Measurements from ENCODE around the gene CYP4V2. TPM values are rescaled to one million over a fixed set of nuclear protein-coding genes. Genes with fewer than 3 reads are reported as not detected.

The CYP4V2 gene
- total and polyA plus RNA-seq, 12 donors = 8.1 to 37.9 (median 25.9) TPM

- intact Hi-C loops (cut with DNase I) = no loop called here
- H3K36me3 ChIP-seq = peaks cover 0 to 16% (median 0%) of the 10 kb centered on the region in 9 donors
- DNase-seq (no peak), ATAC-seq (no peak)
- H3K4me3 ChIP-seq = no peak overlapping the region
- H3K9me3 ChIP-seq = no peaks in the 10 kb centered on the region
- TF ChIP-seq, protein P1, sequence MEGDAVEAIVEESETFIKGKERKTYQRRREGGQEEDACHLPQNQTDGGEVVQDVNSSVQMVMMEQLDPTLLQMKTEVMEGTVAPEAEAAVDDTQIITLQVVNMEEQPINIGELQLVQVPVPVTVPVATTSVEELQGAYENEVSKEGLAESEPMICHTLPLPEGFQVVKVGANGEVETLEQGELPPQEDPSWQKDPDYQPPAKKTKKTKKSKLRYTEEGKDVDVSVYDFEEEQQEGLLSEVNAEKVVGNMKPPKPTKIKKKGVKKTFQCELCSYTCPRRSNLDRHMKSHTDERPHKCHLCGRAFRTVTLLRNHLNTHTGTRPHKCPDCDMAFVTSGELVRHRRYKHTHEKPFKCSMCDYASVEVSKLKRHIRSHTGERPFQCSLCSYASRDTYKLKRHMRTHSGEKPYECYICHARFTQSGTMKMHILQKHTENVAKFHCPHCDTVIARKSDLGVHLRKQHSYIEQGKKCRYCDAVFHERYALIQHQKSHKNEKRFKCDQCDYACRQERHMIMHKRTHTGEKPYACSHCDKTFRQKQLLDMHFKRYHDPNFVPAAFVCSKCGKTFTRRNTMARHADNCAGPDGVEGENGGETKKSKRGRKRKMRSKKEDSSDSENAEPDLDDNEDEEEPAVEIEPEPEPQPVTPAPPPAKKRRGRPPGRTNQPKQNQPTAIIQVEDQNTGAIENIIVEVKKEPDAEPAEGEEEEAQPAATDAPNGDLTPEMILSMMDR (IDR thresholded peaks at IDR 0.05) = no peak
- 93 to 96% methylated on average over 7 of the region's 7 CpGs for WGBS, 2 donors
- peaks cover 0 to 14% (median 0%) of the 10 kb centered on the region in 7 donors for H3K27me3 ChIP-seq
- H3K4me1 ChIP-seq = peaks cover 0 to 11% (median 0%) of the 10 kb centered on the region in 9 donors
- H3K27ac ChIP-seq = no peak overlapping the region
Observed at GRCh38 chr4:186151499-186151898, 39.9 kb upstream of the CYP4V2 start.

- 76 to 86% methylated on average over 17 of the region's 17 CpGs for WGBS, 2 donors
- intact Hi-C loops (cut with DNase I) = no loop called here
- ATAC-seq = peak in 3 of 8 donors; percentile 25 to 47 (median 32)
Observed at GRCh38 chr4:186158021-186158813, 33.1 kb upstream of the CYP4V2 start.

GRCh38 chr4:186158966-186159365, 32.4 kb upstream of the CYP4V2 start:
- H3K27me3 ChIP-seq = no peaks in the 10 kb centered on the region
- TF ChIP-seq, protein P1 (IDR thresholded peaks at IDR 0.05) = no peak
- H3K27ac ChIP-seq = no peak overlapping the region
- H3K9me3 ChIP-seq = no peaks in the 10 kb centered on the region
- no peak for DNase-seq
- intact Hi-C loops (cut with DNase I) = no loop called here
- WGBS, 2 donors = 84 to 93% methylated on average over 5 of the region's 5 CpGs
- peaks cover 0 to 30% (median 0%) of the 10 kb centered on the region in 9 donors for H3K36me3 ChIP-seq
- no peak for ATAC-seq
- no peak overlapping the region for H3K4me3 ChIP-seq
- no peaks in the 10 kb centered on the region for H3K4me1 ChIP-seq

More at GRCh38 chr4:186158021-186158813, 33.1 kb upstream of the CYP4V2 start:
- no peak overlapping the region for H3K27ac ChIP-seq
- no peaks in the 10 kb centered on the region for H3K4me1 ChIP-seq
- H3K27me3 ChIP-seq = no peaks in the 10 kb centered on the region
- TF ChIP-seq, protein P1 (IDR thresholded peaks at IDR 0.05) = no peak
- no peaks in the 10 kb centered on the region for H3K9me3 ChIP-seq
- peaks cover 0 to 30% (median 0%) of the 10 kb centered on the region in 9 donors for H3K36me3 ChIP-seq
- DNase-seq = no peak
- H3K4me3 ChIP-seq = no peak overlapping the region

GRCh38 chr4:186159613-186160012, 31.8 kb upstream of the CYP4V2 start:
- Histone ChIP-seq H3K4me3 (no peak overlapping the region), H3K4me1 (no peaks in the 10 kb centered on the region), H3K36me3 (peaks cover 0 to 23% (median 0%) of the 10 kb centered on the region in 9 donors), H3K9me3 (no peaks in the 10 kb centered on the region), H3K27me3 (no peaks in the 10 kb centered on the region), H3K27ac (no peak overlapping the region)
- DNase-seq (no peak), ATAC-seq (no peak)
- intact Hi-C loops (cut with DNase I) = no loop called here
- TF ChIP-seq, protein P1 (IDR thresholded peaks at IDR 0.05) = no peak
- WGBS, 2 donors = 84 to 93% methylated on average over 6 of the region's 6 CpGs

All from heart right ventricle (tissue), 16 donors.